ENCODE results near the gene GNPTG.

GNPTG gene

DNA sequence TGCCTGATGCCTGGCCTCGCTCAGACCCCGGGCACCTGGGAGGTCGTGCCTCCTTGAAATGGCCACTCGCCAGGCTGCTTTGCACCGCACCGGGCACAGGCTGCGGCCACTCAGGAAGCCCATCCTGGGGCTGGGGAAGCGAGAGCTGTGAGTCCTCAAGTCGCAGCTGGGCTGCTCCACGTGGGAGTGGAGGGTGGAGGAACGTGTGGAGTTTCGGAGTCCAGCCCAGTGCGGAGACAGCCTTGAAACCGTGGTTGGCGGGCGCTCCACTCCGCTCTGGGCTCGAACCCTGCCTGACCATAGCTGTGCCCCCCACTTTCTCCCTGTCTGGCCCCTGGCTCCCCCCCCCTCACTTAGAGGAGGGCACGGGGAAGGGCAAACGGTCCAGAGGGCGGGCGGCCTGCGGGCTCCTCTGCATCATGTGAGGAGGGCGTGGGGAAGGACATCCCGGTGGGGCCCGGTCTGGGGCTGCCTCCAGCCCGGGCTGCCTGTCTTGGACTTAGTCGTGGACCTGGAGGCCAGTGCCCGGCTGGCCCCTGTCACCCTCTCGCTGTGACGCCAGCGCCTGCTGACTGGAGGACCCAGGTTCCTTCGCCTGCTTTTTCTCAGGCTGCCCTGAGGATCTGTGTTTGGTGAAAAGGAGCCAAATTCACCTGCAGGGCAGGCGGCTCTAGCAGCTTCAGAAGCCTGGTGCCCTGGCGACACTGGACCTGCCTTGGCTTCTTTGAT lies 39.8 kb upstream of the GNPTG start:
- Histone ChIP-seq H3K4me1 (ENCODE audit: control insufficient read depth in 1 of 2, insufficient read depth in 2 of 2, low read length in 2 of 2) (peaks cover 20 to 32% of the 10 kb centered on the region in 2 donors), H3K9ac (ENCODE audit: low read depth in 1 of 2, low read length in 2 of 2) (peak overlapping the region; percentile 33 to 66), H3K4me3 (ENCODE audit: low read depth in 1 of 2, low read length in 2 of 2) (peak overlapping the region; percentile 68 to 87), H3K36me3 (ENCODE audit: control insufficient read depth in 1 of 2, insufficient read depth in 2 of 2, low read length in 2 of 2) (peaks cover 19 to 43% of the 10 kb centered on the region in 2 donors), H3K27ac (ENCODE audit: low read depth, low read length) (no peak overlapping the region), H3K9me3 (ENCODE audit: control insufficient read depth in 1 of 2, low read length in 2 of 2) (no peaks in the 10 kb centered on the region), H3K27me3 (ENCODE audit: control insufficient read depth in 1 of 2, insufficient read depth in 2 of 2, low read length in 2 of 2) (no peaks in the 10 kb centered on the region)

DNA sequence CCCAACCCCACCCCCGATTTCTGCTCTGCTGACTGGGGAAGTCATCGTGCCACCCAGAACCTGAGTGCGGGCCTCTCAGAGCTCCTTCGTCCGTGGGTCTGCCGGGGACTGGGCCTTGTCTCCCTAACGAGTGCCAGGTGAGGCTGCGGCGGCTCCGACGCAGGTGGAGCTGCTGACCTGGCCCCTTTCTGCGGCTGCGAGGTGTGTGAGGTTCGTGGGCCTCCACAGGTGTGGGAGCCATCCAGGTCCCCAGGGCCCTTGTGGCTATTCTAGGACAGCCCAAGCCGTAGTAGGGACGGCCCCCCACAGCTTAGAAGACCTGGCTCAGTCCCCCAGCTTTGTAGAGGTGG lies 39.3 kb upstream of the GNPTG start:
- Histone ChIP-seq H3K9ac (ENCODE audit: low read depth in 1 of 2, low read length in 2 of 2) (no peak overlapping the region), H3K4me1 (ENCODE audit: control insufficient read depth in 1 of 2, insufficient read depth in 2 of 2, low read length in 2 of 2) (peaks cover 20 to 32% of the 10 kb centered on the region in 2 donors), H3K9me3 (ENCODE audit: control insufficient read depth in 1 of 2, low read length in 2 of 2) (no peaks in the 10 kb centered on the region), H3K27me3 (ENCODE audit: control insufficient read depth in 1 of 2, insufficient read depth in 2 of 2, low read length in 2 of 2) (no peaks in the 10 kb centered on the region), H3K36me3 (ENCODE audit: control insufficient read depth in 1 of 2, insufficient read depth in 2 of 2, low read length in 2 of 2) (peaks cover 23 to 48% of the 10 kb centered on the region in 2 donors), H3K4me3 (ENCODE audit: low read depth in 1 of 2, low read length in 2 of 2) (no peak overlapping the region), H3K27ac (ENCODE audit: low read depth, low read length) (no peak overlapping the region)

DNA sequence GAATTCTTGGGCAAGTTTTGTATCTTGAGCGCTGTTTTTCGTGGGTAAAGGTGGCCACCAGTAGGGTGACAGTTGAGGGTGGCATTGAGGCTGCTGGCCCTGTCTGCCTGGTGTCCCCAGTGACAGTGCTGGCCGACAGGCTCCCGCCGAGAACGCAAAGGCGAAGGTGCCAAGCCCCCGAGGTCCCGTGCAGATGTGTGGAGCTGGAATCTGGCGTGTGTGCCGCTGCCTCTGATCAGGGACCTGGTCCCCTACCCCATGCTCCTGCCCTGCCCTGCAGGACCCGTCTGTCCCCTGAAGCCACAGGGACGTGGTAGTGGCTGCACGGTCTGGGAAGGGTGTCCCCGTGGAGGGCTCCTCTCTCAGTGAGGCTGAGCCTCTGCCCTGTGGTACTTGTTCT lies 38.8 kb upstream of the GNPTG start:
- peaks cover 20 to 32% of the 10 kb centered on the region in 2 donors for H3K4me1 ChIP-seq (ENCODE audit: control insufficient read depth in 1 of 2, insufficient read depth in 2 of 2, low read length in 2 of 2)
- peaks cover 28 to 52% of the 10 kb centered on the region in 2 donors for H3K36me3 ChIP-seq (ENCODE audit: control insufficient read depth in 1 of 2, insufficient read depth in 2 of 2, low read length in 2 of 2)
- no peak overlapping the region for H3K9ac ChIP-seq (ENCODE audit: low read depth in 1 of 2, low read length in 2 of 2)

DNA sequence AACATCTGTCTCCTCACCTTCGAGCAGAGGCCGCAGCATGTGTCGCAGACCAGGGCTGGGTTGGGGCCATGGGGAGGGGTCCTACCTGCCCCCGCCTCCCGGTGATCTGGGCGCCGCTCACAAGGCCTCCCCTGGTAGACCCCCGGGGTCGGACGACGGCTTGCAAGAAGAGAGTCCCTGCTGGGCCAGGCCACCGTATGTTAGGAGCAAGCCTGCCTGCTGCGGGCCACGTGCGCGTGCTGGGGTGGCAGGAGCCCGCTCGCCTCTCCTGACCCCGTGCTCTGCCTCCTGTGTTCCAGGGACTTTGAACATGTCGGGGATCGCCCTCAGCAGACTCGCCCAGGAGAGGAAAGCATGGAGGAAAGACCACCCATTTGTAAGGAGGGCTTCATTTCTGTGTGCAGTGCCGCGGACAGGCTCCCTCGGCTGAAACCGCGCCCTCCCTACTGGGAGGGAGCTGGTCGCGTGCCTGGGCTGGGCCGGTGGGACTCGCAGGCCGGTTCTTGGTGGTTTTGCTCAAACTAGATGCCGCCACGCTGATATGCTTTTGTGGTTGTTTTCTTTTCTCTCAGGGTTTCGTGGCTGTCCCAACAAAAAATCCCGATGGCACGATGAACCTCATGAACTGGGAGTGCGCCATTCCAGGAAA lies 37.9 kb upstream of the GNPTG start:
- no peak overlapping the region for H3K4me3 ChIP-seq (ENCODE audit: low read depth in 1 of 2, low read length in 2 of 2)
- H3K4me1 ChIP-seq (ENCODE audit: control insufficient read depth in 1 of 2, insufficient read depth in 2 of 2, low read length in 2 of 2), result peaks cover 20 to 28% of the 10 kb centered on the region in 2 donors
- H3K27ac ChIP-seq (ENCODE audit: low read depth, low read length), result no peak overlapping the region
- H3K36me3 ChIP-seq (ENCODE audit: control insufficient read depth in 1 of 2, insufficient read depth in 2 of 2, low read length in 2 of 2), result peaks cover 32 to 62% of the 10 kb centered on the region in 2 donors
- no peaks in the 10 kb centered on the region for H3K27me3 ChIP-seq (ENCODE audit: control insufficient read depth in 1 of 2, insufficient read depth in 2 of 2, low read length in 2 of 2)
- no peaks in the 10 kb centered on the region for H3K9me3 ChIP-seq (ENCODE audit: control insufficient read depth in 1 of 2, low read length in 2 of 2)
- no peak overlapping the region for H3K9ac ChIP-seq (ENCODE audit: low read depth in 1 of 2, low read length in 2 of 2)

More for the DNA sequence above, 38.8 kb upstream of the GNPTG start:
- H3K27ac ChIP-seq (ENCODE audit: low read depth, low read length), result no peak overlapping the region
- H3K4me3 ChIP-seq (ENCODE audit: low read depth in 1 of 2, low read length in 2 of 2), result no peak overlapping the region
- no peaks in the 10 kb centered on the region for H3K27me3 ChIP-seq (ENCODE audit: control insufficient read depth in 1 of 2, insufficient read depth in 2 of 2, low read length in 2 of 2)
- no peaks in the 10 kb centered on the region for H3K9me3 ChIP-seq (ENCODE audit: control insufficient read depth in 1 of 2, low read length in 2 of 2)

DNA sequence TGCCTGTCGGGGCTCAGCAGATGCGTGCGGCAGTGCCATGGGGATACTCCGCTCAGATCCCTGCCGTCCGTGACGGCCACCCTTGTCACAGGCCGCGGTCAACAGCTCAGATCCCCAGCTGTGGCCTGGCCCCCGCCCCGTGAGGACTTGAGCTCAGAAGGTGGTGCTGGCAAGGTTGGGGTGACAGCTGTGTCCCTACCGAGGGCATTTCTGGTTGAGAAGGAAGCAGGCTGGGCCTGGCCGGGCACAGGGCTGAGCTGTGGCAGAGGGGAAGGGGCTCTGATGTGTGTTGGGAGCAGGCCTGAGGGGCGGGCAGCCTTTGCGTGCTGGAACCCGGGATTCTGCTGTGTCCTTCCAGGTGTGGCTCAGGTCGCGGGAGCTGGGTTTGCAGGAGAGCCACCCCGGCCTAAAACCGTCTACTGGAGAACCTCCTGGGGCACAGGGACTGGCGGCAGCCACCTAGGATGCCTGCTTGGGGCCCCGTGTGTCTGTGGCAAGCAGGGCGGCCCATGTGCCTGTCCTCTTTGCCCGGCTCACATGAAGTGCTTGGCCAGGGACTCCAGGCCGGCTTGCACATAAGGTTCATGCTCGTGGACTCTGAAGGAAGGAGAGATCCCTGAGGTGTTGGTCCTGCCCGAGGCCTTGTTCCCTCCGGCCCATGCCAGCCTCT lies 37.2 kb upstream of the GNPTG start:
- Histone ChIP-seq H3K27ac (ENCODE audit: low read depth, low read length) (no peak overlapping the region), H3K4me3 (ENCODE audit: low read depth in 1 of 2, low read length in 2 of 2) (no peak overlapping the region), H3K9ac (ENCODE audit: low read depth in 1 of 2, low read length in 2 of 2) (no peak overlapping the region), H3K4me1 (ENCODE audit: control insufficient read depth in 1 of 2, insufficient read depth in 2 of 2, low read length in 2 of 2) (peaks cover 20 to 28% of the 10 kb centered on the region in 2 donors), H3K36me3 (ENCODE audit: control insufficient read depth in 1 of 2, insufficient read depth in 2 of 2, low read length in 2 of 2) (peaks cover 39 to 69% of the 10 kb centered on the region in 2 donors), H3K27me3 (ENCODE audit: control insufficient read depth in 1 of 2, insufficient read depth in 2 of 2, low read length in 2 of 2) (no peaks in the 10 kb centered on the region), H3K9me3 (ENCODE audit: control insufficient read depth in 1 of 2, low read length in 2 of 2) (no peaks in the 10 kb centered on the region)

DNA sequence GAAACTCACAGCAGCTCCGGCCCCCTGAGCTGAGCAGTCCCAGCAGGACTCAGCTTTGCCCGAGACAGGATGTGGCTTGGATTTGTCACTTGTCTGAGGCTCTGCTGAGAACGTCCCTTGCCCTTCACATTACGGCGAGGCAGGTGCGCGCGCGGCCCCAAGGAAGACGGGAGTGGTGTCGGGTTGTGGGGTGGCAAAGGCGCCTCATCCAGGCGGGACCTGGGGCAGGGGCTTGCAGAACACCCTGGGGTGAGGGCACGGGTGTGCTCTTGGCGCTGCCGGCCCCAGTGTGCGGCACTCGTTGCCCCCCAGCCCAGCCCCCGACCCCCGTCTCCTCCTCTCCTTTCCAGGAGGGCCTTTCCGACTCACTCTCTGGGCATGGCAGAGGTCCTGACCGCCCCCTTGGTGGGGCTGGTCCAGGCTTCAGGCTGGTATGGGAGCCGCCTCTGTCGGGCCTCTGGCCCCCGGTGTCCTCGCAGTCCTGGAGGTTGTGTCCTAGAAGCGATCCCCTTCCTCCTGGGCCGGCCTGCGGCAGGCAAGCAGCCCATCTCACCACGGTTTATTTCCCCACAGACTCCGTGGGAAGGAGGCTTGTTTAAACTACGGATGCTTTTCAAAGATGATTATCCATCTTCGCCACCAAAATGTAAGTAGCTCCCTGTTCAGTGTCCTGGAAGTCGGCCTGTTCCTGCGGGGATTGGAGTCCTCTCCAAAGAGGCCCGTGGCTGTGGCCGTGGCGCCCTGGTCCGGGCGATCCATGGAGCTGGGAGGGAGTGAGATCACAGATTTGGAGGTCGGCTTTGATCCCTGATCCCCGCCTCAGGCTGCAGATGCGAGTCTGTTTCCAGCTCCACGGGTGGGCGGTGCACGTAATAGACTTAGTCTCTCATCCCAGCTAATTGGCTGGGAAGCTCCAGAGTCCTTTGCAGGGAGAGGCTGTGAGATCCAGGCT lies 36.4 kb upstream of the GNPTG start:
- Histone ChIP-seq H3K27me3 (ENCODE audit: control insufficient read depth in 1 of 2, insufficient read depth in 2 of 2, low read length in 2 of 2) (no peaks in the 10 kb centered on the region), H3K27ac (ENCODE audit: low read depth, low read length) (no peak overlapping the region), H3K4me3 (ENCODE audit: low read depth in 1 of 2, low read length in 2 of 2) (no peak overlapping the region), H3K4me1 (ENCODE audit: control insufficient read depth in 1 of 2, insufficient read depth in 2 of 2, low read length in 2 of 2) (peaks cover 20 to 28% of the 10 kb centered on the region in 2 donors), H3K9me3 (ENCODE audit: control insufficient read depth in 1 of 2, low read length in 2 of 2) (no peaks in the 10 kb centered on the region), H3K9ac (ENCODE audit: low read depth in 1 of 2, low read length in 2 of 2) (no peak overlapping the region), H3K36me3 (ENCODE audit: control insufficient read depth in 1 of 2, insufficient read depth in 2 of 2, low read length in 2 of 2) (peaks cover 47 to 77% of the 10 kb centered on the region in 2 donors)

DNA sequence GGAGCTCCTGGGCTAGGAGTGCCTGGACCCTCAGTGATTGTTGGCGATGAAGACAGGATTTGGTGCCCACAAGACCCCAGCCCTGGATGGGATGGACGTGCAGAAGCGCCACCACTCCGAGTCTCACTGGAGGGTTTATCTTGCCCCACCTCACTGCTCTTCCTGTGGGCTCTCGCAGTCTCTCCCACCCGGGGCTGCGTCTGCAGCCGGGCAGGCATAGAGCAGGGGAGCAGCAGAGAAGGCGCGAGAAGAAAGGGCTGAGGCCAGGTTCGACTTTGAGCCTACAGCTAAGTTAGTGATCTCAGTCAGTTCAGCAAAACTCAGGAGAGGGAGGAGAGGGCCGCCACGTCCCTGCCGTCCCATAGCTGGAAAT lies 35.7 kb upstream of the GNPTG start:
- Histone ChIP-seq H3K36me3 (ENCODE audit: control insufficient read depth in 1 of 2, insufficient read depth in 2 of 2, low read length in 2 of 2) (peaks cover 53 to 83% of the 10 kb centered on the region in 2 donors), H3K27ac (ENCODE audit: low read depth, low read length) (no peak overlapping the region), H3K9me3 (ENCODE audit: control insufficient read depth in 1 of 2, low read length in 2 of 2) (no peaks in the 10 kb centered on the region), H3K4me1 (ENCODE audit: control insufficient read depth in 1 of 2, insufficient read depth in 2 of 2, low read length in 2 of 2) (peaks cover 18 to 21% of the 10 kb centered on the region in 2 donors), H3K27me3 (ENCODE audit: control insufficient read depth in 1 of 2, insufficient read depth in 2 of 2, low read length in 2 of 2) (no peaks in the 10 kb centered on the region), H3K9ac (ENCODE audit: low read depth in 1 of 2, low read length in 2 of 2) (no peak overlapping the region), H3K4me3 (ENCODE audit: low read depth in 1 of 2, low read length in 2 of 2) (no peak overlapping the region)

DNA sequence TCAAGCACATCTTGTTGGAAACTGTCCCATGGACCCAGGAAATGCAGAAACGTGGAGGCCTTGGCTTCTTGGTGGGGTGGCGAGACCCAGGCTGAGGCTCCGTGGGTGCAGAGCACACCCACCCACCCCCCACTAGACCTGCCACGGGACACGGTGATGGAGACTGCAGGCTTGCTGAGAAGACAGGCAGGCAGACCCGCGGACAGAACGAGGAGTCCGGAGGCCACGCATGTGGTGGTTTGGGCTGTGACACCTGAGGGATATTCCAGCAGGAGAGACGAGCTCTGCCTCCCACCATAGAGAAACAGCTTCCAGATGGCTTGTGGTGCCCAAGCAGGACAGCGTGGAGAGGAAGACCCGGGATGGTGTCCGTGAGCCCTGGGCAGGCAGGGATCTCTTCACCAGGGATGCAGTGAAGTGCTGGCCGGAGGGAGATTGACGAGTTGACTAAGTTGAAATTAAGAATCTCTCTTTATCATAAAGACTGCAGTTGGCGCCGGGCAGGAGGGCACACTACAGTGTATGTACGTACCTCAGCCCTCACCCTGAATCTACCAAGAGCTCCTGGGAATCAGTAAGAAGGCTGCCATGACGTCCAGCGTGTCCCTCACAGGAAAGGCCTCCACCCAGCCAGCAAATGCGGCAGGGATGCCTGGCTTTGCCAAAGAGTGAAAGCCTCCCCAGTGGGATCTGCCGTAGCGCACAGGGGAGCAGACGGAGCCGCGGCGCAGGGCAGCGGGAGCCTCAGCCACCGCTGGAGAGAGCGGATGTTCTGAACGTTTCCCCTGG lies 34.1 kb upstream of the GNPTG start:
- Histone ChIP-seq H3K27me3 (ENCODE audit: control insufficient read depth in 1 of 2, insufficient read depth in 2 of 2, low read length in 2 of 2) (no peaks in the 10 kb centered on the region), H3K9me3 (ENCODE audit: control insufficient read depth in 1 of 2, low read length in 2 of 2) (no peaks in the 10 kb centered on the region), H3K4me1 (ENCODE audit: control insufficient read depth in 1 of 2, insufficient read depth in 2 of 2, low read length in 2 of 2) (peaks cover 5% of the 10 kb centered on the region in 2 donors), H3K27ac (ENCODE audit: low read depth, low read length) (no peak overlapping the region), H3K9ac (ENCODE audit: low read depth in 1 of 2, low read length in 2 of 2) (no peak overlapping the region), H3K36me3 (ENCODE audit: control insufficient read depth in 1 of 2, insufficient read depth in 2 of 2, low read length in 2 of 2) (peaks cover 59 to 88% of the 10 kb centered on the region in 2 donors), H3K4me3 (ENCODE audit: low read depth in 1 of 2, low read length in 2 of 2) (no peak overlapping the region)

DNA sequence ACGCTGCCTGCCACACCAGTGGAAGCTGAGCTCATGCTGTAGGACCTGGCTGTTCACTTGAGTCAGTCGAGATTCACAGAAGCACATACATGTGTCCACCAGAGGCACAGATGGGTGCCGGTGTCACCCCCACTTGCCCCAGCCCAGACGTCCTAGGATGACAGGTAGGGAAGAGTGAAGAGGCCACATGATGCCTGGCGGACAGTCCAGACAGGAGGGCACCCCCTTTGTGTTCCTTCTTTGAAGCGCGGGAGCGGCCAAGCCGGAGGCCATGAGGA lies 33.5 kb upstream of the GNPTG start:
- Histone ChIP-seq H3K4me3 (ENCODE audit: low read depth in 1 of 2, low read length in 2 of 2) (no peak overlapping the region), H3K9ac (ENCODE audit: low read depth in 1 of 2, low read length in 2 of 2) (no peak overlapping the region), H3K4me1 (ENCODE audit: control insufficient read depth in 1 of 2, insufficient read depth in 2 of 2, low read length in 2 of 2) (no peaks in the 10 kb centered on the region), H3K9me3 (ENCODE audit: control insufficient read depth in 1 of 2, low read length in 2 of 2) (no peaks in the 10 kb centered on the region), H3K27me3 (ENCODE audit: control insufficient read depth in 1 of 2, insufficient read depth in 2 of 2, low read length in 2 of 2) (no peaks in the 10 kb centered on the region), H3K36me3 (ENCODE audit: control insufficient read depth in 1 of 2, insufficient read depth in 2 of 2, low read length in 2 of 2) (peaks cover 59 to 86% of the 10 kb centered on the region in 2 donors), H3K27ac (ENCODE audit: low read depth, low read length) (no peak overlapping the region)

All from duodenal mucosa (tissue), 2 donors.